ENCODE results near the gene RTN1. TPM values are rescaled to one million over a fixed set of nuclear protein-coding genes. Genes with fewer than 3 reads are reported as not detected.

RTN1 gene
- total and polyA plus RNA-seq, 2 of the 8 experiments (the other 6 are each of a cell fraction or from before 2014, with no cell fraction given): 2.8 to 4.9 TPM

GRCh38 chr14:59739794-59740193, 130.8 kb downstream of the RTN1 start:
- Histone ChIP-seq H2BK12ac (ENCODE audit: low read depth, low read length) (no peak overlapping the region), H4K5ac (ENCODE audit: insufficient read length, low read depth, low read length) (no peak overlapping the region), H4K20me1 (replicated peaks in 1 of 2; ENCODE audit: control insufficient read depth in 1 of 2, insufficient read depth in 2 of 2, low read length in 2 of 2) (no peaks in the 10 kb centered on the region), H4K91ac (replicated peaks; ENCODE audit: insufficient read length, low read length) (no peak overlapping the region), H2BK20ac (ENCODE audit: low read length) (no peak overlapping the region), H3K4me3 (ENCODE audit: extremely low read depth in 1 of 4, insufficient read depth in 2 of 4, low read depth in 3 of 4, low read length in 4 of 4) (no peak overlapping the region), H3K27me3 (replicated peaks in 1 of 4; ENCODE audit: control insufficient read depth in 3 of 4, extremely low read depth in 1 of 4, insufficient read depth in 3 of 4, low read length in 3 of 4) (no peaks in the 10 kb centered on the region), H3K9ac (replicated peaks in 1 of 4; ENCODE audit: extremely low read depth in 1 of 4, low read depth in 3 of 4, low read length in 3 of 4) (no peak overlapping the region), H2BK120ac (replicated peaks; ENCODE audit: low read depth, low read length) (no peak overlapping the region), H3K4me1 (replicated peaks in 1 of 4; ENCODE audit: control insufficient read depth in 3 of 4, insufficient read depth in 4 of 4, low read length in 3 of 4) (no peaks in the 10 kb centered on the region), H3K4ac (replicated peaks; ENCODE audit: insufficient read length, low read depth, low read length) (no peak overlapping the region), H3K18ac (ENCODE audit: extremely low read depth, low read length) (no peak overlapping the region), H3K36me3 (ENCODE audit: control insufficient read depth in 2 of 4, insufficient read depth in 4 of 4, low read length in 3 of 4) (no peaks in the 10 kb centered on the region), H3K14ac (ENCODE audit: insufficient read length) (no peak overlapping the region), H4K8ac (ENCODE audit: extremely low read depth, insufficient read depth, low read length) (no peak overlapping the region), H3K23ac (ENCODE audit: insufficient read length) (no peak overlapping the region), H3K79me2 (ENCODE audit: control insufficient read depth in 1 of 2, insufficient read depth in 2 of 2, low read length in 2 of 2) (no peaks in the 10 kb centered on the region), H2AFZ (ENCODE audit: low read length) (no peak overlapping the region), H2BK5ac (ENCODE audit: low read depth, low read length) (no peak overlapping the region), H3K4me2 (ENCODE audit: insufficient read depth in 1 of 2, low read depth in 2 of 2, low read length in 2 of 2) (no peak overlapping the region), H3K79me1 (ENCODE audit: low read depth, low read length) (no peaks in the 10 kb centered on the region), H2BK15ac (ENCODE audit: low read length) (no peak overlapping the region), H3K27ac (ENCODE audit: low read depth, low read length) (no peak overlapping the region), H2AK5ac (ENCODE audit: low read depth, low read length) (no peak overlapping the region), H3K23me2 (ENCODE audit: low read depth, low read length) (no peaks in the 10 kb centered on the region), H3K56ac (replicated peaks; ENCODE audit: insufficient read length, low read depth, low read length) (no peak overlapping the region), H3K9me3 (ENCODE audit: insufficient read depth in 2 of 2, low read depth in 1 of 2, low read length in 1 of 2) (no peaks in the 10 kb centered on the region)
- FAIRE-seq (no peak), DNase-seq (ENCODE audit: low read depth in 1 of 2, low spot score in 2 of 2) (no peak)
- 92% methylated on average over 3 of the region's 3 CpGs; no CpG with 5 or more reads in 1 of the 2 experiments for WGBS, 2 experiments (ENCODE audit: extremely low coverage in 1 of 2, insufficient coverage in 1 of 2, insufficient read length in 1 of 2, insufficient replicate concordance in 2 of 2, low coverage in 1 of 2, low lambda C conversion rate in 2 of 2, missing lambda C conversion rate in 1 of 2)
- POLR2A ChIA-PET (ENCODE audit: partially characterized antibody): interaction anchor here (0.5 kb wide), 1 partner anchor 351 kb away, joined by 3 read pairs; no protein-coding TSS in a partner anchor
- CTCF ChIA-PET (ENCODE audit: partially characterized antibody): interaction anchor here (0.8 to 1.5 kb wide), 3 partner anchors 13 to 156 kb away, joined by 3 read pairs; no protein-coding TSS in a partner anchor
- TF ChIP-seq BCL11A (IDR thresholded peaks at IDR 0.05; ENCODE audit: low read depth in 2 of 2, low read length in 2 of 2) (no peak), CHD1 (IDR thresholded peaks at IDR 0.05; ENCODE audit: low read depth, low read length) (no peak)
- TF ChIP-seq, protein P1, sequence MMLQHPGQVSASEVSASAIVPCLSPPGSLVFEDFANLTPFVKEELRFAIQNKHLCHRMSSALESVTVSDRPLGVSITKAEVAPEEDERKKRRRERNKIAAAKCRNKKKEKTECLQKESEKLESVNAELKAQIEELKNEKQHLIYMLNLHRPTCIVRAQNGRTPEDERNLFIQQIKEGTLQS (IDR thresholded peaks at IDR 0.05; ENCODE audit: insufficient read depth, low read depth, low read length): no peak

Measured in H1 (cell line).